COR-L47 (cell line): ENCODE measurements around the gene IQSEC1.
A peak's percentile ranks its signal among the peaks of the same experiment; 100 is the strongest.

Experiments used
- DNase-seq: peaks from one replicate; lab custom pipeline; 2025; lab: John Stamatoyannopoulos, UW

The IQSEC1 gene

GRCh38 chr3:12984023-12984823 lies 89.0 kb downstream of the IQSEC1 start:
- DNase-seq, result peak; percentile 29

GRCh38 chr3:12983319-12983718 lies 89.9 kb downstream of the IQSEC1 start:
- no peak for DNase-seq

- no peak for DNase-seq
Observed at GRCh38 chr3:12982619-12983101, 90.6 kb downstream of the IQSEC1 start.

GRCh38 chr3:12981306-12982275 lies 91.6 kb downstream of the IQSEC1 start:
- no peak for DNase-seq

GRCh38 chr3:12980596-12981290 lies 92.5 kb downstream of the IQSEC1 start:
- DNase-seq, result no peak

- DNase-seq, result no peak
Observed at GRCh38 chr3:12979947-12980487, 93.2 kb downstream of the IQSEC1 start.

GRCh38 chr3:12979151-12979946 lies 93.9 kb downstream of the IQSEC1 start:
- no peak for DNase-seq

GRCh38 chr3:12978682-12979081 lies 94.5 kb downstream of the IQSEC1 start:
- no peak for DNase-seq

GRCh38 chr3:12977117-12977808 lies 96.0 kb downstream of the IQSEC1 start:
- no peak for DNase-seq

- no peak for DNase-seq
Observed at GRCh38 chr3:12975748-12976522, 97.3 kb downstream of the IQSEC1 start.

GRCh38 chr3:12974819-12975218 lies 98.4 kb downstream of the IQSEC1 start:
- no peak for DNase-seq

- no peak for DNase-seq
Observed at GRCh38 chr3:12974334-12974733, 98.9 kb downstream of the IQSEC1 start.

GRCh38 chr3:12973827-12974226 lies 99.4 kb downstream of the IQSEC1 start:
- no peak for DNase-seq

GRCh38 chr3:12972781-12973702 lies 100.2 kb downstream of the IQSEC1 start:
- DNase-seq, result no peak

- no peak for DNase-seq
Observed at GRCh38 chr3:12972043-12972442, 101.2 kb downstream of the IQSEC1 start.

- DNase-seq, result no peak
Observed at GRCh38 chr3:12970684-12971083, 102.5 kb downstream of the IQSEC1 start.

GRCh38 chr3:12969486-12969885 lies 103.7 kb downstream of the IQSEC1 start:
- no peak for DNase-seq

- no peak for DNase-seq
Observed at GRCh38 chr3:12968541-12968940, 104.7 kb downstream of the IQSEC1 start.
